ENCODE data around the gene RAB4B.
A peak's percentile ranks its signal among the peaks of the same experiment; 100 is the strongest.
"Not testable (repeated sequence)": the region's sequence is repeated elsewhere in the genome, so short reads cannot be mapped to it uniquely, and the experiment has no call there.

Gene RAB4B

GRCh38 chr19:40750874-40751537, 27.0 kb upstream of the RAB4B start, which contains the start of gene SNRPA:
TSS of gene SNRPA (plus strand) at chr19:40751203. CDS start at chr19:40751409, 206 bp downstream.
- DNase-seq (ENCODE audit: low read depth, low spot score) = peak; percentile 94

- DNase-seq (ENCODE audit: low read depth, low spot score) = no peak
Measured at GRCh38 chr19:40752257-40752781, 25.7 kb upstream of the RAB4B start.

GRCh38 chr19:40754611-40755247, 23.3 kb upstream of the RAB4B start:
- DNase-seq (ENCODE audit: low read depth, low spot score) = no peak

- no peak for DNase-seq (ENCODE audit: low read depth, low spot score)
Measured at GRCh38 chr19:40755248-40755624, 22.8 kb upstream of the RAB4B start.

GRCh38 chr19:40755791-40756190, 22.3 kb upstream of the RAB4B start:
- DNase-seq (ENCODE audit: low read depth, low spot score) = no peak

- DNase-seq (ENCODE audit: low read depth, low spot score) = no peak
Measured at GRCh38 chr19:40756502-40757110, 21.4 kb upstream of the RAB4B start.

GRCh38 chr19:40758491-40758890, 19.6 kb upstream of the RAB4B start:
- no peak for DNase-seq (ENCODE audit: low read depth, low spot score)

GRCh38 chr19:40759352-40759751, 18.7 kb upstream of the RAB4B start:
- DNase-seq (ENCODE audit: low read depth, low spot score) = no peak

GRCh38 chr19:40762754-40763470, 15.1 kb upstream of the RAB4B start:
- DNase-seq (ENCODE audit: low read depth, low spot score) = no peak

- no peak for DNase-seq (ENCODE audit: low read depth, low spot score)
Measured at GRCh38 chr19:40763526-40763925, 14.5 kb upstream of the RAB4B start.

GRCh38 chr19:40763963-40764362, 14.1 kb upstream of the RAB4B start:
- DNase-seq (ENCODE audit: low read depth, low spot score) = no peak

GRCh38 chr19:40766385-40766784, 11.7 kb upstream of the RAB4B start:
- not testable (repeated sequence) for DNase-seq (ENCODE audit: low read depth, low spot score)

- no peak for DNase-seq (ENCODE audit: low read depth, low spot score)
Measured at GRCh38 chr19:40768869-40769268, 9.2 kb upstream of the RAB4B start.

GRCh38 chr19:40771101-40771862, 6.8 kb upstream of the RAB4B start:
- DNase-seq (ENCODE audit: low read depth, low spot score) = not testable (repeated sequence)

GRCh38 chr19:40774916-40775631, 3.0 kb upstream of the RAB4B start, which contains the start of gene MIA:
TSS of gene MIA (plus strand) at chr19:40775521. CDS start at chr19:40775543, 22 bp downstream.
- DNase-seq (ENCODE audit: low read depth, low spot score) = no peak

GRCh38 chr19:40775632-40776022, 2.4 kb upstream of the RAB4B start:
- no peak for DNase-seq (ENCODE audit: low read depth, low spot score)

- no peak for DNase-seq (ENCODE audit: low read depth, low spot score)
Measured at GRCh38 chr19:40776364-40776763, 1.7 kb upstream of the RAB4B start.

GRCh38 chr19:40776932-40777644, 959 bp upstream of the RAB4B start:
- peak; percentile 83 for DNase-seq (ENCODE audit: low read depth, low spot score)

- no peak for DNase-seq (ENCODE audit: low read depth, low spot score)
Measured at GRCh38 chr19:40777645-40777936, 456 bp upstream of the RAB4B start.

GRCh38 chr19:40778706-40779284, 748 bp downstream of the RAB4B start:
- DNase-seq (ENCODE audit: low read depth, low spot score) = no peak

Data from smooth muscle cell of the brain vasculature (primary cell).